ENCODE data around the gene SLCO4C1. TPM values are rescaled to one million over a fixed set of nuclear protein-coding genes. Genes with fewer than 3 reads are reported as not detected.

The SLCO4C1 gene
- total RNA-seq, 1 donor from 2014 or later: 0.19 TPM

Other genes with a start within 250 kb of the SLCO4C1 start
- not detected for gene SLCO6A1, start 202.7 kb upstream of the SLCO4C1 start, total RNA-seq